Fibroblast of skin of left biceps (primary cell): ENCODE data around the gene EEF2.
A peak's percentile ranks its signal among the peaks of the same experiment; 100 is the strongest.

Source experiments
- DNase-seq, 2 experiments: peaks; one replicate each; pipeline ENCODE4 v3.0.0-alpha.2; 2013; ENCODE audit warnings: low read depth in 2 of 2

Gene EEF2

GRCh38 chr19:3984584-3984907 is 717 bp downstream of the EEF2 start:
- DNase-seq = no peak

GRCh38 chr19:3983936-3984583 is 1.2 kb downstream of the EEF2 start:
- DNase-seq = no peak

- DNase-seq = no peak
These were observed 1.7 kb downstream of the EEF2 start for GRCh38 chr19:3983542-3983914.

GRCh38 chr19:3982701-3983541 is 2.3 kb downstream of the EEF2 start:
- DNase-seq = no peak

- no peak for DNase-seq
These were observed 3.3 kb downstream of the EEF2 start for GRCh38 chr19:3981736-3982681.

GRCh38 chr19:3981373-3981735 is 3.9 kb downstream of the EEF2 start:
- no peak for DNase-seq

- DNase-seq = no peak
These were observed 4.7 kb downstream of the EEF2 start for GRCh38 chr19:3980353-3981251.

GRCh38 chr19:3979674-3980352 is 5.5 kb downstream of the EEF2 start:
- no peak for DNase-seq

GRCh38 chr19:3979289-3979673 is 6.0 kb downstream of the EEF2 start:
- DNase-seq = no peak

GRCh38 chr19:3978145-3978544 is 7.1 kb downstream of the EEF2 start:
- no peak for DNase-seq

- no peak for DNase-seq
These were observed 7.8 kb downstream of the EEF2 start for GRCh38 chr19:3977242-3978143.

GRCh38 chr19:3976495-3977241 is 8.6 kb downstream of the EEF2 start:
- no peak for DNase-seq

GRCh38 chr19:3975637-3976087 is 9.6 kb downstream of the EEF2 start:
- no peak for DNase-seq

- DNase-seq = no peak
These were observed 10.1 kb downstream of the EEF2 start for GRCh38 chr19:3975144-3975543.

GRCh38 chr19:3970808-3971598 is 14.3 kb downstream of the EEF2 start, which contains the start of gene DAPK3:
Gene DAPK3 (minus strand): TSS chr19:3971099. CDS start chr19:3969735, 1,364 bp downstream.
- DNase-seq = peak; percentile 93 to 94

GRCh38 chr19:3970313-3970807 is 14.9 kb downstream of the EEF2 start:
- no peak for DNase-seq

- peak; percentile 58 to 67 for DNase-seq
These were observed 15.6 kb downstream of the EEF2 start for GRCh38 chr19:3969435-3970312.
